Measurements from ENCODE around the gene KCNH1. TPM values are rescaled to one million over a fixed set of nuclear protein-coding genes. Genes with fewer than 3 reads are reported as not detected.
"Not testable (repeated sequence)": the region's sequence is repeated elsewhere in the genome, so short reads cannot be mapped to it uniquely, and the experiment has no call there.

The KCNH1 gene
- polyA plus RNA-seq, 2 donors, result 0.06 to 0.08 TPM

GRCh38 chr1:210674151-210674550, 459.8 kb downstream of the KCNH1 start:
- no peaks in the 10 kb centered on the region for H3K27me3 ChIP-seq (ENCODE audit: control insufficient read depth in 1 of 2, insufficient read depth in 2 of 2, low read length in 2 of 2)
- peaks cover 0 to 2% of the 10 kb centered on the region in 2 donors for H3K4me1 ChIP-seq (ENCODE audit: control insufficient read depth in 2 of 2, insufficient read depth in 2 of 2, low read length in 1 of 2)
- no peak overlapping the region for H3K27ac ChIP-seq (ENCODE audit: low read depth in 2 of 2, low read length in 1 of 2)
- H3K9me3 ChIP-seq (ENCODE audit: control insufficient read depth in 2 of 2, insufficient read depth in 1 of 2, low read depth in 1 of 2, low read length in 1 of 2), result peaks cover 0 to 5% of the 10 kb centered on the region in 2 donors
- peaks cover 0 to 3% of the 10 kb centered on the region in 2 donors for H3K36me3 ChIP-seq (ENCODE audit: control insufficient read depth in 2 of 2, insufficient read depth in 2 of 2, low read length in 1 of 2)
- 81 to 91% methylated on average over 3 of the region's 3 CpGs for WGBS, 2 donors
- H3K4me3 ChIP-seq (ENCODE audit: low read depth in 1 of 2, low read length in 2 of 2), result no peak overlapping the region

GRCh38 chr1:210669951-210670350, 464.0 kb downstream of the KCNH1 start:
- peaks cover 0 to 2% of the 10 kb centered on the region in 2 donors for H3K4me1 ChIP-seq (ENCODE audit: control insufficient read depth in 2 of 2, insufficient read depth in 2 of 2, low read length in 1 of 2)
- no peak overlapping the region for H3K4me3 ChIP-seq (ENCODE audit: low read depth in 1 of 2, low read length in 2 of 2)
- H3K9me3 ChIP-seq (ENCODE audit: control insufficient read depth in 2 of 2, insufficient read depth in 1 of 2, low read depth in 1 of 2, low read length in 1 of 2), result peaks cover 0 to 5% of the 10 kb centered on the region in 2 donors
- no peaks in the 10 kb centered on the region for H3K27me3 ChIP-seq (ENCODE audit: control insufficient read depth in 1 of 2, insufficient read depth in 2 of 2, low read length in 2 of 2)
- no peaks in the 10 kb centered on the region for H3K36me3 ChIP-seq (ENCODE audit: control insufficient read depth in 2 of 2, insufficient read depth in 2 of 2, low read length in 1 of 2)
- no peak overlapping the region for H3K27ac ChIP-seq (ENCODE audit: low read depth in 2 of 2, low read length in 1 of 2)

GRCh38 chr1:210663730-210664573, 470.0 kb downstream of the KCNH1 start:
- H3K9me3 ChIP-seq (ENCODE audit: control insufficient read depth in 2 of 2, insufficient read depth in 1 of 2, low read depth in 1 of 2, low read length in 1 of 2), result no peaks in the 10 kb centered on the region
- no peaks in the 10 kb centered on the region for H3K4me1 ChIP-seq (ENCODE audit: control insufficient read depth in 2 of 2, insufficient read depth in 2 of 2, low read length in 1 of 2)
- no peak overlapping the region for H3K4me3 ChIP-seq (ENCODE audit: low read depth in 1 of 2, low read length in 2 of 2)
- H3K27me3 ChIP-seq (ENCODE audit: control insufficient read depth in 1 of 2, insufficient read depth in 2 of 2, low read length in 2 of 2), result no peaks in the 10 kb centered on the region
- 51 to 62% methylated on average over 7 of the region's 7 CpGs for WGBS, 2 donors
- H3K36me3 ChIP-seq (ENCODE audit: control insufficient read depth in 2 of 2, insufficient read depth in 2 of 2, low read length in 1 of 2), result no peaks in the 10 kb centered on the region
- no peak overlapping the region for H3K27ac ChIP-seq (ENCODE audit: low read depth in 2 of 2, low read length in 1 of 2)

GRCh38 chr1:210662291-210663050, 471.5 kb downstream of the KCNH1 start:
- 85% methylated on average over 4 of the region's 4 CpGs for WGBS, 2 donors
- no peaks in the 10 kb centered on the region for H3K9me3 ChIP-seq (ENCODE audit: control insufficient read depth in 2 of 2, insufficient read depth in 1 of 2, low read depth in 1 of 2, low read length in 1 of 2)
- no peaks in the 10 kb centered on the region for H3K4me1 ChIP-seq (ENCODE audit: control insufficient read depth in 2 of 2, insufficient read depth in 2 of 2, low read length in 1 of 2)
- no peak overlapping the region for H3K4me3 ChIP-seq (ENCODE audit: low read depth in 1 of 2, low read length in 2 of 2)
- no peaks in the 10 kb centered on the region for H3K27me3 ChIP-seq (ENCODE audit: control insufficient read depth in 1 of 2, insufficient read depth in 2 of 2, low read length in 2 of 2)
- H3K27ac ChIP-seq (ENCODE audit: low read depth in 2 of 2, low read length in 1 of 2), result no peak overlapping the region
- no peaks in the 10 kb centered on the region for H3K36me3 ChIP-seq (ENCODE audit: control insufficient read depth in 2 of 2, insufficient read depth in 2 of 2, low read length in 1 of 2)

GRCh38 chr1:210661520-210661919, 472.4 kb downstream of the KCNH1 start:
- not testable (repeated sequence) for H3K9me3 ChIP-seq (ENCODE audit: control insufficient read depth in 2 of 2, insufficient read depth in 1 of 2, low read depth in 1 of 2, low read length in 1 of 2); H3K27me3 ChIP-seq (ENCODE audit: control insufficient read depth in 1 of 2, insufficient read depth in 2 of 2, low read length in 2 of 2); H3K4me3 ChIP-seq (ENCODE audit: low read depth in 1 of 2, low read length in 2 of 2); H3K27ac ChIP-seq (ENCODE audit: low read depth in 2 of 2, low read length in 1 of 2); H3K4me1 ChIP-seq (ENCODE audit: control insufficient read depth in 2 of 2, insufficient read depth in 2 of 2, low read length in 1 of 2); H3K36me3 ChIP-seq (ENCODE audit: control insufficient read depth in 2 of 2, insufficient read depth in 2 of 2, low read length in 1 of 2)
- WGBS, 2 donors, result 90 to 92% methylated on average over 4 of the region's 4 CpGs

GRCh38 chr1:210657806-210658205, 476.1 kb downstream of the KCNH1 start:
- peaks cover 0 to 3% of the 10 kb centered on the region in 2 donors for H3K9me3 ChIP-seq (ENCODE audit: control insufficient read depth in 2 of 2, insufficient read depth in 1 of 2, low read depth in 1 of 2, low read length in 1 of 2)
- WGBS, 2 donors, result 88 to 92% methylated on average over 6 of the region's 6 CpGs
- H3K27me3 ChIP-seq (ENCODE audit: control insufficient read depth in 1 of 2, insufficient read depth in 2 of 2, low read length in 2 of 2), result no peaks in the 10 kb centered on the region
- no peaks in the 10 kb centered on the region for H3K36me3 ChIP-seq (ENCODE audit: control insufficient read depth in 2 of 2, insufficient read depth in 2 of 2, low read length in 1 of 2)
- no peak overlapping the region for H3K4me3 ChIP-seq (ENCODE audit: low read depth in 1 of 2, low read length in 2 of 2)
- H3K4me1 ChIP-seq (ENCODE audit: control insufficient read depth in 2 of 2, insufficient read depth in 2 of 2, low read length in 1 of 2), result no peaks in the 10 kb centered on the region
- H3K27ac ChIP-seq (ENCODE audit: low read depth in 2 of 2, low read length in 1 of 2), result no peak overlapping the region

GRCh38 chr1:210655511-210655910, 478.4 kb downstream of the KCNH1 start:
- Histone ChIP-seq H3K9me3 (ENCODE audit: control insufficient read depth in 2 of 2, insufficient read depth in 1 of 2, low read depth in 1 of 2, low read length in 1 of 2) (peaks cover 0 to 3% of the 10 kb centered on the region in 2 donors), H3K36me3 (ENCODE audit: control insufficient read depth in 2 of 2, insufficient read depth in 2 of 2, low read length in 1 of 2) (no peaks in the 10 kb centered on the region), H3K27me3 (ENCODE audit: control insufficient read depth in 1 of 2, insufficient read depth in 2 of 2, low read length in 2 of 2) (no peaks in the 10 kb centered on the region), H3K4me1 (ENCODE audit: control insufficient read depth in 2 of 2, insufficient read depth in 2 of 2, low read length in 1 of 2) (no peaks in the 10 kb centered on the region), H3K27ac (ENCODE audit: low read depth in 2 of 2, low read length in 1 of 2) (no peak overlapping the region), H3K4me3 (ENCODE audit: low read depth in 1 of 2, low read length in 2 of 2) (no peak overlapping the region)
- 77 to 83% methylated on average over 7 of the region's 7 CpGs for WGBS, 2 donors

GRCh38 chr1:210654176-210654981, 479.6 kb downstream of the KCNH1 start:
- Histone ChIP-seq H3K36me3 (ENCODE audit: control insufficient read depth in 2 of 2, insufficient read depth in 2 of 2, low read length in 1 of 2) (no peaks in the 10 kb centered on the region), H3K4me1 (ENCODE audit: control insufficient read depth in 2 of 2, insufficient read depth in 2 of 2, low read length in 1 of 2) (no peaks in the 10 kb centered on the region)
- 81 to 82% methylated on average over 7 of the region's 7 CpGs for WGBS, 2 donors

GRCh38 chr1:210653771-210654170, 480.2 kb downstream of the KCNH1 start:
- WGBS, 2 donors, result 62 to 64% methylated on average over 6 of the region's 6 CpGs
- H3K9me3 ChIP-seq (ENCODE audit: control insufficient read depth in 2 of 2, insufficient read depth in 1 of 2, low read depth in 1 of 2, low read length in 1 of 2), result peaks cover 0 to 3% of the 10 kb centered on the region in 2 donors
- H3K27ac ChIP-seq (ENCODE audit: low read depth in 2 of 2, low read length in 1 of 2), result no peak overlapping the region
- H3K36me3 ChIP-seq (ENCODE audit: control insufficient read depth in 2 of 2, insufficient read depth in 2 of 2, low read length in 1 of 2), result no peaks in the 10 kb centered on the region
- no peaks in the 10 kb centered on the region for H3K4me1 ChIP-seq (ENCODE audit: control insufficient read depth in 2 of 2, insufficient read depth in 2 of 2, low read length in 1 of 2)
- no peak overlapping the region for H3K4me3 ChIP-seq (ENCODE audit: low read depth in 1 of 2, low read length in 2 of 2)
- no peaks in the 10 kb centered on the region for H3K27me3 ChIP-seq (ENCODE audit: control insufficient read depth in 1 of 2, insufficient read depth in 2 of 2, low read length in 2 of 2)

More at GRCh38 chr1:210654176-210654981, 479.6 kb downstream of the KCNH1 start:
- no peak overlapping the region for H3K4me3 ChIP-seq (ENCODE audit: low read depth in 1 of 2, low read length in 2 of 2)
- no peak overlapping the region for H3K27ac ChIP-seq (ENCODE audit: low read depth in 2 of 2, low read length in 1 of 2)
- H3K9me3 ChIP-seq (ENCODE audit: control insufficient read depth in 2 of 2, insufficient read depth in 1 of 2, low read depth in 1 of 2, low read length in 1 of 2), result peaks cover 0 to 3% of the 10 kb centered on the region in 2 donors
- no peaks in the 10 kb centered on the region for H3K27me3 ChIP-seq (ENCODE audit: control insufficient read depth in 1 of 2, insufficient read depth in 2 of 2, low read length in 2 of 2)
